Heart left ventricle (tissue), 16 donors: Measurements from ENCODE around the gene ALDH1L1. TPM values are rescaled to one million over a fixed set of nuclear protein-coding genes. Genes with fewer than 3 reads are reported as not detected.

ENCODE experiments used
- ATAC-seq, 4 donors: fragments of 200-7000 bp; cut with Tn5 transposase; one replicate each; pipeline ENCODE4 v1.9.1; 2020 to 2022; ENCODE audit warnings: moderate library complexity in 4 of 4, mild to moderate bottlenecking in 3 of 4, moderate number of reproducible peaks in 1 of 4
- DNase-seq, 5 donors: peaks; one replicate each; pipeline ENCODE4 v3.0.0-alpha.2; 2020
- H3K27ac ChIP-seq, 12 donors: fragments of 200-600 bp; sonication (generic) in 4 of 12; one replicate each; pipeline versions ENCODE4 v1.5.0 to v1.8.0; 2016 to 2022; ENCODE audit warnings: mild to moderate bottlenecking in 2 of 12
- H3K27me3 ChIP-seq, 9 donors: fragments of 200-600 bp; sonication (generic) in 2 of 9; one replicate each; pipeline versions ENCODE4 v1.5.1 to v1.8.0; 2016 to 2022; ENCODE audit warnings: mild to moderate bottlenecking in 3 of 9
- H3K36me3 ChIP-seq, 9 donors: fragments of 200-600 bp; sonication (generic) in 2 of 9; one replicate each; pipeline versions ENCODE4 v1.5.0 to v1.8.0; 2018 to 2022; ENCODE audit warnings: mild to moderate bottlenecking in 2 of 9
- H3K4me1 ChIP-seq, 12 donors: fragments of 200-600 bp; sonication (generic) in 4 of 12; one replicate each; pipeline versions ENCODE4 v1.5.0 to v1.8.0; 2016 to 2022; ENCODE audit warnings: mild to moderate bottlenecking in 3 of 12
- H3K4me3 ChIP-seq, 12 donors: fragments of 200-600 bp; sonication (generic) in 4 of 12; one replicate each; pipeline versions ENCODE4 v1.5.0 to v1.8.0; 2017 to 2022; ENCODE audit warnings: mild to moderate bottlenecking in 9 of 12, moderate library complexity in 4 of 12
- H3K9me3 ChIP-seq, 12 donors: fragments of 200-600 bp; sonication (generic) in 4 of 12; one replicate each; pipeline versions ENCODE4 v1.5.0 to v1.8.0; 2016 to 2022; ENCODE audit warnings: mild to moderate bottlenecking in 1 of 12
- CTCF ChIP-seq, 12 donors: fragments of 200-600 bp; sonication (generic) in 4 of 12; IDR thresholded peaks; one replicate each; pipeline versions ENCODE4 v1.5.0 to v1.8.0; 2018 to 2022; ENCODE audit warnings: antibody characterized with exemption in 12 of 12, mild to moderate bottlenecking in 5 of 12
- POLR2A ChIP-seq, 2 donors: fragments of 450-650 bp; IDR thresholded peaks; one replicate each; pipeline ENCODE4 v1.6.1; 2017; ENCODE audit warnings: antibody characterized with exemption in 2 of 2, mild to moderate bottlenecking in 2 of 2, moderate library complexity in 2 of 2
- WGBS, 4 donors: extraction: QIAGEN DNeasy Blood & Tissue Kit in 2 of 4; methylation state at CpG; one replicate each; pipeline versions ENCODE4 v1.1.5 to v1.1.7; 2013 to 2018; 5-methylcytosine and 5-hydroxymethylcytosine counted together
- intact Hi-C, 10 donors: fragments of 100-400 bp; cut with DNase I; formaldehyde crosslinking; loops; one replicate each; pipeline versions ENCODE4 v1.11.1 to v1.14.2; 2022
- polyA plus RNA-seq, 2 donors: library from polyadenylated mRNA; stranded (reverse); fragments of 200-250 nt; gene quantifications; one replicate each; pipeline ENCODE4 v1.2.3, GENCODE V29; 2013
- total RNA-seq, 9 donors: library from RNA; depleted of rRNA in 2 of 9; stranded (reverse); fragments of >200 nt in 2 of 9; fragmentation: NEBNext Ultra II Directional in 3 of 9; extraction: Animal tissue kit (Norgen Biotek cat#: 25700) in 3 of 9; gene quantifications; one replicate each; pipeline versions ENCODE4 v1.1.0 to v1.2.4, GENCODE V29; 2016 to 2023
- donor health status: ischemic (EF 13 %, LVEDD 7.1; RV severe dilation, severe dysfunction).
- donor health status: healthy with polysubstance abuse.
- donor health status: DM: no; HTN: yes; CAD: no.
- donor health status: DM: no; HTN: no; CAD: no.
- donor health status: ischemic (EF 25% LVEDD 6.9; RV normal size, moderate dysfunction).
- donor health status: ischemic (EF 25% LVEDD 5.7; RV mildly dilated, moderate dysfunction).
- donor health status: healthy.
- donor health status: DM: yes; HTN: yes; CAD: no.
- donor health status: ischemic (EF 35%, LVEDD 5.7; RV mildly dilated, moderate dysfunction).
- donor health status: nonischemic (EF 11% LVEDD 7.7; RV severe dilation, severe dysfunction).
- donor health status: DM: yes; HTN: yes; CAD: no.
- donor health status: PGD.
- donor health status: ischemic (EF 29% LVEDD 5.4; RV normal size, mild dysfunction).
- donor health status: nonischemic (EF 23%, LVEDD 6.1; RV moderate dilation, normal function).

The ALDH1L1 gene
- total and polyA plus RNA-seq, 11 donors = 13.4 to 74.1 (median 29.0) TPM

- intact Hi-C loops = no loop called here
- Histone ChIP-seq H3K4me3 (no peak overlapping the region), H3K4me1 (no peaks in the 10 kb centered on the region), H3K9me3 (no peaks in the 10 kb centered on the region), H3K27me3 (no peaks in the 10 kb centered on the region), H3K36me3 (peaks cover 0 to 5% (median 0%) of the 10 kb centered on the region in 9 donors), H3K27ac (no peak overlapping the region)
- 81 to 89% (median 86%) methylated on average over 10 of the region's 10 CpGs for WGBS, 4 donors
- ATAC-seq = no peak
- TF ChIP-seq POLR2A (IDR thresholded peaks at IDR 0.05) (no peak), CTCF (IDR thresholded peaks at IDR 0.05) (no peak)
- peak in 2 of 5 donors; percentile 17 to 33 for DNase-seq
These were observed 53.5 kb downstream of the ALDH1L1 start for GRCh38 chr3:126126811-126127431.

GRCh38 chr3:126126286-126126685 lies 54.1 kb downstream of the ALDH1L1 start:
- no peak overlapping the region for H3K4me3 ChIP-seq
- DNase-seq (peak in 2 of 5 donors; percentile 11 to 44), ATAC-seq (peak in 1 of 4 donors; percentile 5)
- H3K27me3 ChIP-seq = no peaks in the 10 kb centered on the region
- intact Hi-C loops = no loop called here
- H3K36me3 ChIP-seq = peaks cover 0 to 5% (median 0%) of the 10 kb centered on the region in 9 donors
- H3K27ac ChIP-seq = no peak overlapping the region
- no peak for TF ChIP-seq CTCF (IDR thresholded peaks at IDR 0.05)
- no peak for TF ChIP-seq POLR2A (IDR thresholded peaks at IDR 0.05)
- no peaks in the 10 kb centered on the region for H3K9me3 ChIP-seq
- H3K4me1 ChIP-seq = no peaks in the 10 kb centered on the region
- 82 to 88% (median 85%) methylated on average over 9 to 12 of the region's 12 CpGs for WGBS, 4 donors

GRCh38 chr3:126125781-126126251 lies 54.6 kb downstream of the ALDH1L1 start:
- Histone ChIP-seq H3K27ac (no peak overlapping the region), H3K9me3 (no peaks in the 10 kb centered on the region), H3K27me3 (no peaks in the 10 kb centered on the region), H3K36me3 (peaks cover 0 to 5% (median 0%) of the 10 kb centered on the region in 9 donors), H3K4me1 (no peaks in the 10 kb centered on the region), H3K4me3 (no peak overlapping the region)
- DNase-seq (peak in 1 of 5 donors; percentile 31), ATAC-seq (peak in 1 of 4 donors; percentile 3)
- WGBS, 4 donors = 13 to 88% (median 69%) methylated on average over 1 to 2 of the region's 2 CpGs; no CpG with 5 or more reads in 1 of the 4 donors
- intact Hi-C loops = no loop called here
- TF ChIP-seq POLR2A (IDR thresholded peaks at IDR 0.05) (no peak), CTCF (IDR thresholded peaks at IDR 0.05) (no peak)

- intact Hi-C loops = no loop called here
- WGBS, 4 donors = 89 to 91% (median 89%) methylated on average over 4 to 5 of the region's 5 CpGs
- peaks cover 0 to 5% (median 0%) of the 10 kb centered on the region in 9 donors for H3K36me3 ChIP-seq
- H3K4me3 ChIP-seq = no peak overlapping the region
- ATAC-seq = no peak
- H3K27me3 ChIP-seq = no peaks in the 10 kb centered on the region
- H3K4me1 ChIP-seq = no peaks in the 10 kb centered on the region
- H3K9me3 ChIP-seq = no peaks in the 10 kb centered on the region
- peak in 2 of 5 donors; percentile 9 to 38 for DNase-seq
- TF ChIP-seq POLR2A (IDR thresholded peaks at IDR 0.05) (no peak), CTCF (IDR thresholded peaks at IDR 0.05) (no peak)
- no peak overlapping the region for H3K27ac ChIP-seq
These were observed 55.0 kb downstream of the ALDH1L1 start for GRCh38 chr3:126125341-126125740.
